GM12875 (cell line): ENCODE results near the gene INO80C.

Source experiments
- H3K4me3 ChIP-seq: one replicate; pipeline ENCODE4 v1.5.1; 2011; ENCODE audit warnings: low read depth, low read length, control low read depth
- CTCF ChIP-seq: IDR thresholded peaks from 2 replicates; pipeline ENCODE4 v1.5.1; 2011; ENCODE audit warnings: low read depth, mild to moderate bottlenecking, control low read depth, inconsistent platforms, low read length, moderate library complexity, borderline replicate concordance; ENCODE audit not compliant: insufficient read depth

The INO80C gene

GRCh38 chr18:35466815-35467623, 30.7 kb downstream of the INO80C start:
- no peak for TF ChIP-seq CTCF

GRCh38 chr18:35466334-35466733, 31.4 kb downstream of the INO80C start:
- H3K4me3 ChIP-seq = no peak overlapping the region
- TF ChIP-seq CTCF = no peak

More at GRCh38 chr18:35466815-35467623, 30.7 kb downstream of the INO80C start:
- no peak overlapping the region for H3K4me3 ChIP-seq

- TF ChIP-seq CTCF = no peak
- H3K4me3 ChIP-seq = no peak overlapping the region
These were observed 32.4 kb downstream of the INO80C start for GRCh38 chr18:35465329-35465728.

GRCh38 chr18:35464831-35465279, 32.9 kb downstream of the INO80C start:
- H3K4me3 ChIP-seq = no peak overlapping the region
- no peak for TF ChIP-seq CTCF

DNA sequence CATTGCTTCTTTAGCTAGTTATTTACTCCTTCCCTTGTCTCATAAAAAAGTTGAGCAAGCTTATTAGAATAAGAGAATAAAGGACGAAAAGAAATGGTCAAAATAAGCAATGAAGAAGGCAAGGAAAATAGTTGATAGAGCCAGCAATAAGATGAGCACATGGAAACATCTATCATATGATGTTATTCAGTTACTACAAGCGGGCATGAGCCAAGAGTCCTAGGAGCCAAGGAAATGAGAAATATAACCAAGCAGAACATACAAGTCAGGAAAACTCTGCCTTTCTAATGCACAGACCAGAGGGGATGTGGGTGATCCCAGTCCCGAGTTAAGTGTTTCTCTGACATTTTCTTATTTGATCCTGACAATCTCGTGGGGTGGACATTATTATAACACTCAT, 33.9 kb downstream of the INO80C start:
- no peak for TF ChIP-seq CTCF
- H3K4me3 ChIP-seq = no peak overlapping the region

GRCh38 chr18:35463050-35463449, 34.7 kb downstream of the INO80C start:
- no peak overlapping the region for H3K4me3 ChIP-seq
- TF ChIP-seq CTCF = no peak

GRCh38 chr18:35460736-35461161, 37.0 kb downstream of the INO80C start:
- no peak for TF ChIP-seq CTCF

More at GRCh38 chr18:35460736-35461161, 37.0 kb downstream of the INO80C start:
- H3K4me3 ChIP-seq = no peak overlapping the region
